NCI-H1436 treated with DMSO at 0.1 percent for 48 hours (cell line): ENCODE data around the gene DDX23.
"Not testable (repeated sequence)": the region's sequence is repeated elsewhere in the genome, so short reads cannot be mapped to it uniquely, and the experiment has no call there.

Experiments
- DNase-seq: peaks from one replicate; lab custom pipeline; 2025; lab: John Stamatoyannopoulos, UW

Gene DDX23

DNA sequence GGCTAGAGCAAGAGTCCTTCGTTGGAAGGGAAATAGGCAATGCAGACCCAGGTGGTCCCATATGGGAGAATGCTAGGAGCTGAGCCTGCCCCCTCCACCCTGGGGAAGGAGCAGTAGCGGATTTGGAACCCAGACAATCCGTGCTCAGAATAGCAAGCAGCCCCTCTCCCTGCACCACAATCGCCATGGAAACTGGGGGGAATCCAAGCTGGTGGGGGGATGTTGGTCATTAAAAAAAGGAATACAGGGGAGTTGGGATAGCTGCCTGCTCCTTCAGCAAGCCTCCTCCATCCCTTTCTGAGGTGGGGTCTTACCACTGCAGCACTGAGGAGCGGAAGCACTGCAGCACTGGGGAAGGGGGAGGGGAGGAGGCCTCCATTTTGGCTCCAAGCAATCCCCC lies 10.8 kb upstream of the DDX23 start:
- no peak for DNase-seq

DNA sequence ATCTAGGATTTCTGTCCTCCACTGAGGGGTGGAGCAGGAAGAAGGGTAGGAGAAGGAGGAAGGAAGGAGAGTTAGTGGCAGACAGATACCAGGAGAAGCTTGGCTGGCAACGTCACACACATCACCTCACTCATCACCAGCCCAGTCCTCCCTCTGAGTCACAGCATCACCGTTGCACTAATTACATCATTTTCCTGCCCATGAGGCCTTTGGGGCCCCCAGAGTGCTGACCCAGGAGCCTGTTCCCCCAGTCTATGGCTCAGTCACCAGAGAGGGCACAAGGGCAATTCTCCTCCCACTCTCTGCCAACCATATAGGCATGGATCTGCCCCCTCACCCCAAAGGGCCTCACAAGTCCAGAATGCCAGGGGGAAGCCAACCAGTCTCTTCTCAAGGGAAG lies 9.1 kb upstream of the DDX23 start:
- DNase-seq = no peak

DNA sequence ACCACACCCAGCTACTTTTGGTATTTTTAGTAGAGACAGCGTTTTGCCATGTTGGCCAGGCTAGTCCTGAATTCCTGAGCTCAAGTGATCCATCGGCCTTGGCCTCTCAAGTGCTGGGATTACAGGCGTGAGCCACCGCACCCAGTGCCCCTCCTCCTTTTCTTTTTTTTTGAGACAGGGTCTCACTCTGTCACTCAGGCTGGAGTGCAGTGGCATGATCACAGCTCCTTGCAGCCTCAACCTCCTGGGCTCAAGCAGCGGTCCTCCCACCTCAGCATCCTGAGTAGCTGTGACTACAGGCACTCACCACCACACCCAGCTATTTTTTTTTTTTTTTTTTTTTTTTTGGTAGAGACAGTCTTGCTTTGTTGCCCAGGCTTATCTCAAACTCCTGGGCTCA lies 8.3 kb upstream of the DDX23 start:
- DNase-seq = not testable (repeated sequence)

DNA sequence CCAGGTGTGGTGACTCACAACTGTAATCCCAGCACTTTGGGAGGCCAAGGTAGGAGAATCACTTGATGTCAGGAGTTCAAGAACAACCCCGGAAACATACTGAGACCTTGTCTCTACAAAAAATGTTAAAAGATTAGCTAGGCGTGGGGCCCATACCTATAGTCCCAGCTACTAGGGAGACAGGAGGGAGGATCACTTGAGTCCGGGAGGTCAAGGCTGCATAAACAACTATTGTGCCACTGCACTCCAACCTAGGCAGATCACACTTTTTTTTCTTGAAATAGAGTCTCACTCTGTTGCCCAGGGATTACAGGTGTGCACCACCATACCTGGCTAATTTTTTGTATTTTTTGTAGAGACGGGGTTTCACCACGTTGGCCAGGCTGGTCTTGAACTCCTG lies 7.6 kb upstream of the DDX23 start:
- no peak for DNase-seq

DNA sequence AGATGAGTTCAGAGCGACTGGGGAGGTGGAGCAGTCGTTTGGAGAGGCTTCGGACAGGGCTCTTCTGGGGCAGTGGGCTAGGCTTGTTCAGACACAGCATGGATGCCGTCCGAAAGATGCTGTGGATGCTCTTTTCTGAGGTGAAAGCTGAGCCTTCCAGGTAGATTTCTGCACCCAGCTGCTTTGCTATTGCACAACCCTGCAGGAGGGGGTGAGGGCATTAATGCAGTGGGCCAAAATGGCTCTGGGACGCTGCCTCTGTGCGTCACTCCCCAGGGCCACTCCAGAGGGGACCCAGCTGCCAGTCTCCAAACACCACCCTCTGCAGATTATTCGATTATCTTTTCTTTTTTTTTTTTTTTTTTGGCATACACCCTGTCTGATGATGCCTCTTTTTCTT lies 6.1 kb upstream of the DDX23 start:
- DNase-seq = no peak

DNA sequence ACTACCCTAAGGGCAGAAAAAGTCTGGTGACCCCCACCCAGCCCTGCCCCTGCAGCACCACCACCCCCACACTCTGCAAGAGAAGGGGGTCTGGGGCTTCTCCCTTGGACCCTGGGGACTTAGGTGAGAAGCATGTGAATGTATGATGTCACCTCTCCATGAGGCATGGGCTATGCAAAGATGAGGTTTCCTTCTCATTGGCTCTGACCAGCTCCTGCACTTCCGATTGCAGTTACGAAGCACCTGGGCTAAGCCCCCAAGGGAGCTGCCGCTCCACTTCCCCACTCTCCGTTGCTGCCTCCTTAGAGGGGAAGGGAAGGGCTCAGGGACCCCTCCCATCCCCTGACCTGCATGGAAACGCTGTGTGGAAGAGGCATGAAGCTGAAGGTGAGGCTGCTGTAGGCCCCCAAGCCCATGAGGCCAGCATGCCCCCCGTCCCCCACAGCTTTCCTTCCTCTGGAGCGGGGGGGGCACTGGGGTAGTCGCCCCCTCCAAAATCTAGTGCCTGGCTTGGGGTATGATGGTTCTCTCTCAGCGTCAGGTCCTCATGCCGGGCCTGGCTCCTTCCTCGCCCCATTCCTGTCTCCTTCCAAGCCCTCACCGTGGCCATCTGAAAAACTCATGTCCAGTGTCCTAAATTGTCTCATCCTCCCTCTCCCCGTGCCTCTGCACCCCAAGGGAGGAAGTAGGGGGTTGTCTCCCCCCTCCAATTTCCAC lies 5.5 kb upstream of the DDX23 start:
- DNase-seq = peak; percentile 42

DNA sequence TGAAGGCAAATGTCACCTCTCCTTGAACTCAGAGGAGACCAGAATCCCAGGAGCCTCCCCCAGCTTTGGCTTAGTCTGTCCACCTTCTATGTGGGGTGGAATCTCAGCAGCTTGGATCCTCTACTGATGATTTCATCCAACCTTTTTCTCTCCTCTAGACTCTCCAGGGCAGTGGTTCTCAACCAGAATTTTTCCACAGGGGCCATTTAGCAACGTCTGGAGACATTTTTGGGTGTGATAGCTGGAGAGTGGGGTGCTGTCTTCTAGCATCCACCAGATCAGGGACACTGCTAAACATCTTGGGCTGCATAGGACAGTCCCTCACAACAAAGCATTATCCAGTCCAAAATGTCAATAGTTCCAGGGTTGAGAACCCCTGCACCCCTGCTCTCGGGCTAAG lies 4.4 kb upstream of the DDX23 start:
- DNase-seq = no peak

DNA sequence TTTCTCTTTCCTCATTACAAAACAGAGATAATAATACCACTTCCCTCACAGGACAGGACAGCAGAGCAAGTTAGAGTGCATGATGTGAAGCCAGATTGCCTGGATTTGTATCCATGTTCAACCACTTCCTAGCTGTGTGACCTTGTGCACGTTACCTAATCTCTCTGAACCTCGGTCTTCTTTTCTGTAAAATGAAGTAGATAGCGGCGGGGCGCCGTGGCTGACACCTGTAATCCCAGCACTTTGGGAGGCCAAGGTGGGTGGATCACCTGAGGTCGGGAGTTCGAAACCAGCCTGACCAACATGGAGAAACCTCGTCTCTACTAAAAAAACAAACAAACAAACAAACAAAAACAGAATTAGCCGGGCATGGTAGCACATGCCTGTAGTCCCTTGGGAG lies 3.0 kb upstream of the DDX23 start:
- DNase-seq = not testable (repeated sequence)

DNA sequence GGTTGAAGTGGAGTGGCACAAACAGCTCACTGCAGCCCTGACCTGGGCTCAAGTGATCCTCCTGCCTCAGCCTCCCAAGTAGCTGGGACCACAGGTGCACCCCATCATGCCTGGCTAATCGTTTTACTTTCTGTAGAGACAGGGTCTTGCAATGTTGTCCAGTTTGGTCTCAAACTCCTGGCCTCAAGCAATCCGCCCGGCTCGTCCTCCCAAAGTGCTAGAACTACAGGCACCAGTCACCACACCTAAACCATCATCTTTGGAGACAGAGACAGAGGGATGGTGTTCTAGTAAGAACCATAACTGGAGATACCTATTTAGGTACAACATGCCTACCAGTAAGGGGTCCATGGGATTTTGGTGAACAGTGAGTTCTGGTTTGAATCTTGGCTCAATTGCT lies 2.5 kb upstream of the DDX23 start:
- no peak for DNase-seq

DNA sequence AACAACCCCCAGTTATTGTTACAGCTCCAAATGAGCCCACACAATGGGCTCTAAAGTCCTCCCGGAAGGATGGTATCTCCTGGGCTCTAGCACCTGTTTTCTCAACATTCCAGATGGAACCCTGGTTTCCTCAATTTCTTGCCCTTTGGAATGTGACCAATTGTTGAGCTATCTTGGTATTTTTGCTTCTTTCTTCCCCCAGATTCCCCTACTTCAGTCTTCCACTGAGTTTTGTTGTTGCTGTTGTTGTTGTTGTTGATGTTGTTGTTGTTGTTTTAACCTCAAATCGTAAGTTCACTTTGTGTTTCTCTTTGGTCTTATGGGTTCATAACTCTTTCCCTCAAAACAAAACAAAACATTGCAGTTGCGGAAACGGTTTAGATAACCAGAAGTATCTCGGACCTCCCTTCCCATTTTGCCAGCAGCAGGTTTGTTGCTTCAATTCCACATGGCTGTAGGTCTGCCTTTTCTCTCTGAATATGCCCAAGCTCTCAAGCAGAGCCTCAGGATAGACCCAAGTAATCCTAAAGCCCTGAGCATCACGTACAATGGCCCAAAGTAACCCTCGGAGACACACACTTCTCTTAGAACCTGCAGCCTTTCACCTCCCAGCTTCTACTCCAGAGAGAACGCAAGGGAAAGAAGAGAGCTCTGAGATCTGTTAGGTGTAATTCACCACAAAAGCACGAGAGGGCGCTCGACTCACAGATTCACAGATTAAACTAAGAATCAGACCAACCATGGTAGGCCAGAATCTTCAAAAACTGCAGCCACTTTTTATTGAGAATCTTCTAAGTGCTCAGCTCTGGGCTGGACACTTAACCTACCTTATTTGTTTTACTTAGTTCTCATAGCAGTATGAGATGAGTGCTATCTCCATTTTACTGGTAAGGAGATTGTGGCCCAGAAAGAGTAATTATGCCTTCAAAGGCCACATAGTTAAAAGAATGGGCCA lies 1.0 kb upstream of the DDX23 start:
- peak; percentile 67 for DNase-seq

DNA sequence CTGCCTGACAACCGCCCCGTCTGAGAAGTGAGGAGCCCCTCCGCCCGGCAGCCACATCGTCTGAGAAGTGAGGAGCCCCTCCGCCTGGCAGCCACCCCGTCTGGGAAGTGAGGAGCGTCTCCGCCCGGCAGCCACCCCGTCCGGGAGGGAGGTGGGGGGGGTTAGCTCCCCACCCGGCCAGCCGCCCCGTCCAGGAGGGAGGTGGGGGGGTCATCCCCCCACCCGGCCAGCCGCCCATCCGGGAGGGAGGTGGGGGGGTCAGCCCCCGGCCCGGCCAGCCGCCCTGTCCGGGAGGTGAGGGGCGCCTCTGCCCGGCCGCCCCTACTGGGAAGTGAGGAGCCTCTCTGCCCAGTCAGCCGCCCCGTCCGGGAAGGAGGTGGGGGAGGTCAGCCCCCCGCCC lies 9.9 kb downstream of the DDX23 start:
- not testable (repeated sequence) for DNase-seq

DNA sequence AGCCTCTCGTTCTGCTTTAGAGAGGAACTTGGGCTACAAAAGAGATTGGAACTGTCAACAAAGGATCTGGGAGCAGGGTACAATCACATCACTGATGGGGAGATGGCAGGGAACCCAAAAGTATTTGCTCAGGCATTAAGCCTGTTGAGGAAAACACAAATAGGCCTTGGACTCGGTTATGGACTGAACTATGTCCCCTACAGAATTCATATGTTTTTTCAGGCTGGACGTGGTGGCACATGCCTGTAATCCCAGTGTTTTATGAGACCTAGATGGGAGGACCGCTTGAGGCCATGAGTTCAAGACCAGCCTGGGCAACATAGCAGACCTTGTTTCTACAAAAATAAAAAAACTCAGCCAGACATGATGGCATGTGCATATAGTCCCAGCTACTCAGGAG lies 13.9 kb downstream of the DDX23 start:
- no peak for DNase-seq

DNA sequence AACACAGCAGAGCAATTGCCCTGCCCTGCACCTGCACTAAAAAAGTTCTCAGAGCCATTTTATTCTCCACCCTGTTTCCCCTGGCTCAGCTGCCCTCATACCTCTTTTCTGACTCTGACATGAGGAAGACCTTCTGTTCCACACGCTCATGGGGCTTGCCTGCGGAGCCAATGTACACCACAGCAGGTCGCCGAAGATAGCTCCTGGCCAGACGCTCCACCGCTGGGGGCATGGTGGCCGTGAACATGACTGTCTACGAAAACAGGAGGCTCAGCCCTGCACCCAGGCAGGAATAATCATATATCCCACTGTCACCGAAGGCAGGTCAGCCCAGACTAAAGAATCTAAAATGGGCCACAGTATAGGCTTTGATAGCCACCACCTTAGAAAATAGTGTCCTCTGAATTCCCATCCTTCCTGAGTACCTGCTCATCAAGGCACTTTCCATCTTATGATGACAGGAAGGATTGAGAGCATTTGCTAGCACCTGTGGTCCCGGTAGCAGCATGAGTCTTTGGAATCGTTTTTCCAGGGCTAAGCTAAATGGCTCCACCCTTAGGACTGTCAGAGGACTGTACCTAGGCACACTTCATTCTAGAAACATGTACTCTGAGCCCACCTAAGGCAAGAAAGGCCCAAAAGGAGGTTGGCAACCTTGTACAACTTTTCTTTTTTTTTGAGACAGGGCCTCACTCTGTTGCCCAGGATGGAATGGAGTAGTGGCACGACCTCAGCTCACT lies 19.5 kb downstream of the DDX23 start:
- no peak for DNase-seq

DNA sequence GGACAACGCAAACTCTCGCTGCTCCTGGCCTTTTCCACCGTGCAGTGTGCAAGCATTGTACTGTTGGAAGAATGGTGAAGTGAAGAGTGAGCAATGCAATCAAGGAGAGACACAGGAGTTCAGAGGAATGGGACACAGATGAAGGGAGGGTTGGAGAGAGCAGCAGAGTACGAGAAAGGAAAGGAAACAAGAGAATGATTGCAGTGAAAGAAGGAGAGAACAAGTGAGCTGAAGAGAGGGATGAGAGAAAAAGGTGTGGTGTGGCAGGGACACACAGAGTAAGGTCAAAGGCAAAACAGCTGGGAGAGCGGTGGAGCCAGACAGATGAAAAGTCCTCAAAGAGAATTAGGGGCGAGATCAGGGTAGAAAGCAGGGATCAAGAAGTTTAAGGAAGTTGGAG lies 20.7 kb downstream of the DDX23 start:
- no peak for DNase-seq

DNA sequence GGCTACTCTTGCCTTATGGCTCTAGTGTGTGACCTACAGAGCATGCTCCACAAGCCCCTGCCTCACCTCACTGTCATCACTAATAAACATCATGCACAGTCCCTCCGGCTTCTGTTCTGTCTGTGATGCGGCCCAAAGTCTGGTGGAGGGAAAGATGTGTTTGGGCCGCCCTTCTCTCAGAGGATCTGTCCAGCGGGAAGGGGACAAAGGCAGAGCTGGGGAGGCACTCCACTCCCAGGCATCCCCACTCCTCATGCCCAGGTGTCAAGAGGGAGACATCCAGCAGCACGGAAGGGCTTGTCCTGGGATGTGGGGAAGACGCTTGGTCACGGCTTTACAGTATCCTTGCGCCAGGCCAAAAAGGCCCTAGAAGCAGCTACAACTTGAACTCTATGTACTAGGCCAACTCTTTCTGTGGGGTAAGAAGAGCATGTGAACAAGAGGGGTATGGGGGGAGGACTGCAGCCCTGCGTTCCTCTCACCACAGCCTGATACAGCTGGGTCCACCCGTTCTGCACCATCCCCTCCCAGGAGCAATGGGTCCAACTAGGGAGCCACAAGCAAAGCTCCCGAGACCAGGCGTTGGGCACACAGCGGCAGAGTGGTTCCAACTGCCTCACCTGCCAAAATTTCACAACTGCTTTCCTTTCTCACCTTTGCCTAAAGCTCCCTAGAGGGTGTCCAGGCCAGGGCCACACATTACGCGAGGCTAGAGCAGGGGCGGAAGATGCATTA lies 23.0 kb downstream of the DDX23 start:
- no peak for DNase-seq

DNA sequence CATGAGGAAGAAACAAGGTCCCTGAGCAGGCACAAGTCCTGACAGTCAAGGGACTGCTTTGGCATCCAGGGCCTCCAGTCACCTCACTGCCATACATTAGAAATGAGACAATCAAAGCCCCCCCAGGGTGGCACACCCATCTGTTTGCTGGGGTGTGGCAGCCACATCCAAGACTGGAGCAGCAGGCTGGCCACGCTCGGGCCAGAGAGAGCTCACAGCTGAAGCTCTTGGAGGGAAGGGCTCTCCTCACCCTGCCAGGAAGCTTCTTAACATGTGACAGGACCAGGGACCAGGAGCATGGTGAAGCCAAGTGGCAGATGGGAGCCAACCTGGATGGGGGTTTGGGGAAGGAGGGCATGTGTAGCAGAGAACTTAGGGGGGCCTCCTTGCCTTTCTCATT lies 23.7 kb downstream of the DDX23 start:
- no peak for DNase-seq

DNA sequence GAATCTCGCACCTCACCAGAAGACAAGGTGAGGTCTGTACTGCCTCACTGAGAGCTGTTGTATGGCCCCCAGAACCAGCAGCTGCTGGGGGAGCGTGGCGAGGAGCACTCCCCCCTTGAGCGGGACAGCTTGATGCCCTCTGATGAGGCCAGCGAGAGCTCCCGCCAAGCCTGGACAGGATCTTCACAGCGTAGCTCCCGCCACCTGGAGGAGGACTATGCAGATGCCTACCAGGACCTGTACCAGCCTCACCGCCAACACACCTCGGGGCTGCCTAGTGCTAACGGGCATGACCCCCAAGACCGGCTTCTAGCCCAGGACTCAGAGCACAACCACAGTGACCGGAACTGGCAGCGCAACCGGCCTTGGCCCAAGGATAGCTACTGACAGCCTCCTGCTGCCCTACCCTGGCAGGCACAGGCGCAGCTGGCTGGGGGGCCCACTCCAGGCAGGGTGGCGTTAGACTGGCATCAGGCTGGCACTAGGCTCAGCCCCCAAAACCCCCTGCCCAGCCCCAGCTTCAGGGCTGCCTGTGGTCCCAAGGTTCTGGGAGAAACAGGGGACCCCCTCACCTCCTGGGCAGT lies 24.4 kb downstream of the DDX23 start:
- DNase-seq = no peak

DNA sequence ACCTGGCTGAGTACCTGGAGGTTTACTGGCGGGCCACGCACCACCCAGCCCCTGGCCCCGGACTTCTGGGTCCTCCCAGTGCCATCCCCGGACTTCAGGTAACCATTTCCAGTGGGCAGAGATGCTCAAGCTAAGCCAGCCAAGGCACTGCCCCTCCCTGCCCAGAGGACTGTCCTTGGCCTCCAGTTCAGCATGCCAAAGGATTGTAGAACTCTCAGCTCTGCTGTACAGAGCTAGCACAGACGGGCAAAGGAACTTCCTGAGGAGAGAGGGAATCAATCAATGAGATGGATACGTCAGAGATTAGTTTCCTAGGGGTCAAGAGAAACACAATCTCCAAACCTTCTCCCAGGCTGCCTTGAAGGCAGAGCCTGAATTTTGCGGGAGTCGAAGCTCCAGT lies 24.9 kb downstream of the DDX23 start:
- DNase-seq = no peak

DNA sequence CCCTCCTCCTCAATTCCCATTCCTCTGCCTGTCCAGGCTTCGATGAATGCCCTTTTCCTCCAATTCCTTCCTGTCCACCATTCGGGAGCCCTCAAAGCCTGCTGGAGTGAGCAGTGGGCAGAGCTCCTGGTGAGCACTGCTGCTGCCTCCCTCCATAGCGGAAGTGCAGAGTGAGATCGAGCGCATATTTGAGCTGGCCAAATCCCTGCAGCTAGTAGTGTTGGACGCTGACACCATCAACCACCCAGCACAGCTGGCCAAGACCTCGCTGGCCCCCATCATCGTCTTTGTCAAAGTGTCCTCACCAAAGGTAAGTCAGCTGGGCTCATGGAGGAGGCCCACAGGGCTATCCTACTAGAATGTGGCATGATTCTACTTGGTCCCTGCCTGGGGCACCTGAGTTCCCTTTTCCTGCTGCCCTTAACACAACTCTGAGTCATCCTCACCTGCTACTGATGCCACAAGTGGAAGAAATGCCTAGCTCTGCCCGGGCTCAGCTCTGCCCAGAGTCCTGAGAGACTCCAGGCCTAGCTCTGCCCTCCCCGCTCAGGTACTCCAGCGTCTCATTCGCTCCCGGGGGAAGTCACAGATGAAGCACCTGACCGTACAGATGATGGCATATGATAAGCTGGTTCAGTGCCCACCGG lies 25.6 kb downstream of the DDX23 start:
- no peak for DNase-seq

DNA sequence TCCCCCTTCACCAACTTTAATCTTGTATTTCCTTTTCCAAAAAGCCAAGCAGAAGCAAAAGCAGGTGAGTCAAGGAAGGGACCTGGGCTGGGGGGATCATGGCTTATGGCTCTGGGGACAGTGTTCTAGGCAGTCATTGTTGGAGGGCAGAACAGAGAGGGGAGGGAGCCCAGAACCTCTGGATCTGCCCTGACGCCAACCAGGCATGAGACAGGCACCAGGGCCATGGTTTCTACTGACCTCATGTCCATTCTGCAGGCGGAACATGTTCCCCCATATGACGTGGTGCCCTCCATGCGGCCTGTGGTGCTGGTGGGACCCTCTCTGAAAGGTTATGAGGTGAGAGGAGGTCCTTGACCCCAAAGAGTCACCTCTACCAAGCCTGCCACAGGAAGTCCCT lies 27.1 kb downstream of the DDX23 start:
- DNase-seq = no peak

DNA sequence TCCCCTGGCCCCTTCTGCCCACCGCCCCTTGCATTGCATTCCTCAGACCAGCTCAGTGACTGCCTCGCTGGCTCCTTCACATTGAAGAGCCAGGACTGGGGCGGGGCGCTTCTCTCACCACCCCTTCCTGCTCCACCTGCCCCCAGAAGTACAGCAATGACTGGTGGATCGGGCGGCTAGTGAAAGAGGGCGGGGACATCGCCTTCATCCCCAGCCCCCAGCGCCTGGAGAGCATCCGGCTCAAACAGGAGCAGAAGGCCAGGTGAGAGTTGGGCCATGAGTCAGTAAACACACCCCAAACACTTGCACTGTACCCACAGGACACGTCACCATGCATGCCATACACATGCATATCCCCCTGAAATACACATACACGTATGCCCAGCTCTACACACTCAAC lies 27.9 kb downstream of the DDX23 start:
- DNase-seq = no peak
